NCI-H1048 (cell line): ENCODE measurements around the gene RTKN.
"Not testable (repeated sequence)": the region's sequence is repeated elsewhere in the genome, so short reads cannot be mapped to it uniquely, and the experiment has no call there.

Experiments
- DNase-seq: peaks from one replicate; lab custom pipeline; 2025; lab: John Stamatoyannopoulos, UW

The RTKN gene

GRCh38 chr2:74461187-74462053, 19.7 kb upstream of the RTKN start:
- no peak for DNase-seq

GRCh38 chr2:74460187-74460586, 18.4 kb upstream of the RTKN start:
- DNase-seq: not testable (repeated sequence)

- not testable (repeated sequence) for DNase-seq
These were observed 17.9 kb upstream of the RTKN start for GRCh38 chr2:74459503-74460118.

- no peak for DNase-seq
These were observed 17.2 kb upstream of the RTKN start for GRCh38 chr2:74458938-74459363.

- DNase-seq: peak; percentile 99
These were observed 16.6 kb upstream of the RTKN start, which contains the start of gene WBP1 for GRCh38 chr2:74458132-74458937. Gene WBP1 (plus strand): TSS chr2:74458438. CDS start chr2:74458603, 165 bp downstream.

- DNase-seq: peak; percentile 51
These were observed 15.9 kb upstream of the RTKN start for GRCh38 chr2:74457549-74458131.

GRCh38 chr2:74457129-74457548, 15.4 kb upstream of the RTKN start:
- DNase-seq: no peak

GRCh38 chr2:74454654-74455511, 13.1 kb upstream of the RTKN start, which contains the start of gene INO80B:
Gene INO80B (plus strand): TSS chr2:74455087. CDS start chr2:74455117, 30 bp downstream.
- peak; percentile 92 for DNase-seq

- no peak for DNase-seq
These were observed 8.9 kb upstream of the RTKN start for GRCh38 chr2:74450570-74451190.

- DNase-seq: no peak
These were observed 7.0 kb upstream of the RTKN start for GRCh38 chr2:74448771-74449170.

GRCh38 chr2:74447230-74447999, 5.7 kb upstream of the RTKN start:
- no peak for DNase-seq

- no peak for DNase-seq
These were observed 3.0 kb upstream of the RTKN start for GRCh38 chr2:74444498-74445318.

- DNase-seq: not testable (repeated sequence)
These were observed 953 bp upstream of the RTKN start for GRCh38 chr2:74442483-74443297.

- no peak for DNase-seq
These were observed 507 bp downstream of the RTKN start for GRCh38 chr2:74441170-74441689.

- DNase-seq: peak; percentile 53
These were observed 1.2 kb downstream of the RTKN start for GRCh38 chr2:74440378-74441169.

- no peak for DNase-seq
These were observed 1.8 kb downstream of the RTKN start for GRCh38 chr2:74439803-74440377.
